ENCODE measurements around the gene SBNO2. TPM values are rescaled to one million over a fixed set of nuclear protein-coding genes. Genes with fewer than 3 reads are reported as not detected.

The SBNO2 gene
- total and polyA plus RNA-seq, 12 donors, result 12.6 to 61.3 (median 16.1) TPM

- Histone ChIP-seq H3K4me3 (no peak overlapping the region), H3K9me3 (peaks cover 0 to 11% (median 0%) of the 10 kb centered on the region in 11 donors), H3K4me1 (peaks cover 19 to 76% (median 64%) of the 10 kb centered on the region in 9 donors), H3K27ac (peak overlapping the region in 4 of 10 donors; percentile 22 to 99 (median 38)), H3K27me3 (no peaks in the 10 kb centered on the region), H3K36me3 (peaks cover 0 to 12% (median 0%) of the 10 kb centered on the region in 9 donors)
- WGBS, 2 donors, result 83 to 90% methylated on average over 7 of the region's 7 CpGs
- DNase-seq, result peak in 1 of 2 donors; percentile 11
- no peak for ATAC-seq
- no peak for TF ChIP-seq CTCF (IDR thresholded peaks at IDR 0.05)
- intact Hi-C loops (cut with DNase I), result loop anchor here in 5 of 10 donors (5.0 to 10.0 kb wide), 4 partner anchors 53 to 75 kb away; partner anchors contain the start of genes ABCA7 (in 4 of the 5), RNU6-2 (in 1 of the 5) and TMEM259 (in 1 of the 5)
These were observed 76.3 kb downstream of the SBNO2 start for GRCh38 chr19:1097810-1098176.

GRCh38 chr19:1094978-1095701, 78.9 kb downstream of the SBNO2 start, which contains the start of gene POLR2E:
TSS of gene POLR2E (minus strand) at chr19:1095375. CDS start at chr19:1095315, 60 bp downstream.
- peak within 1 kb of the TSS; percentile 72 to 98 (median 84) for H3K4me3 ChIP-seq
- peaks cover 0 to 38% (median 14%) of the 10 kb centered on the region in 9 donors for H3K36me3 ChIP-seq
- peak within 1 kb of the TSS in 9 of 10 donors; percentile 58 to 92 (median 86) for H3K27ac ChIP-seq
- intact Hi-C loops (cut with DNase I), result loop anchor here in 7 of 10 donors (2.0 to 10.0 kb wide), 5 partner anchors 50 to 73 kb away; partner anchors contain the start of genes ABCA7 (in 6 of the 7), RNU6-2 (in 1 of the 7) and TMEM259 (in 1 of the 7)
- 0 to 1% methylated on average over 77 to 81 of the region's 81 CpGs for WGBS, 2 donors
- peak; percentile 95 to 98 (median 97) for ATAC-seq
- TF ChIP-seq CTCF (IDR thresholded peaks at IDR 0.05), result no peak
- H3K27me3 ChIP-seq, result no peaks in the 10 kb centered on the region
- peaks cover 0 to 8% (median 0%) of the 10 kb centered on the region in 11 donors for H3K9me3 ChIP-seq
- DNase-seq, result peak; percentile 98 to 99
- peaks cover 5 to 60% (median 38%) of the 10 kb centered on the region in 9 donors for H3K4me1 ChIP-seq

- DNase-seq (no peak), ATAC-seq (no peak)
- intact Hi-C loops (cut with DNase I), result loop anchor here in 5 of 10 donors (2.0 to 10.0 kb wide), 4 partner anchors 50 to 60 kb away; partner anchors contain the start of gene ABCA7 (in 4 of the 5)
- Histone ChIP-seq H3K27me3 (no peaks in the 10 kb centered on the region), H3K4me3 (peak overlapping the region; percentile 72 to 98 (median 84)), H3K9me3 (peaks cover 0 to 3% (median 0%) of the 10 kb centered on the region in 11 donors), H3K36me3 (peaks cover 0 to 44% (median 16%) of the 10 kb centered on the region in 9 donors), H3K4me1 (peaks cover 5 to 55% (median 36%) of the 10 kb centered on the region in 9 donors), H3K27ac (peak overlapping the region in 9 of 10 donors; percentile 58 to 92 (median 86))
- WGBS, 2 donors, result 0 to 1% methylated on average over 16 to 19 of the region's 19 CpGs
- TF ChIP-seq CTCF (IDR thresholded peaks at IDR 0.05), result no peak
These were observed 79.5 kb downstream of the SBNO2 start for GRCh38 chr19:1094655-1094977.

DNA sequence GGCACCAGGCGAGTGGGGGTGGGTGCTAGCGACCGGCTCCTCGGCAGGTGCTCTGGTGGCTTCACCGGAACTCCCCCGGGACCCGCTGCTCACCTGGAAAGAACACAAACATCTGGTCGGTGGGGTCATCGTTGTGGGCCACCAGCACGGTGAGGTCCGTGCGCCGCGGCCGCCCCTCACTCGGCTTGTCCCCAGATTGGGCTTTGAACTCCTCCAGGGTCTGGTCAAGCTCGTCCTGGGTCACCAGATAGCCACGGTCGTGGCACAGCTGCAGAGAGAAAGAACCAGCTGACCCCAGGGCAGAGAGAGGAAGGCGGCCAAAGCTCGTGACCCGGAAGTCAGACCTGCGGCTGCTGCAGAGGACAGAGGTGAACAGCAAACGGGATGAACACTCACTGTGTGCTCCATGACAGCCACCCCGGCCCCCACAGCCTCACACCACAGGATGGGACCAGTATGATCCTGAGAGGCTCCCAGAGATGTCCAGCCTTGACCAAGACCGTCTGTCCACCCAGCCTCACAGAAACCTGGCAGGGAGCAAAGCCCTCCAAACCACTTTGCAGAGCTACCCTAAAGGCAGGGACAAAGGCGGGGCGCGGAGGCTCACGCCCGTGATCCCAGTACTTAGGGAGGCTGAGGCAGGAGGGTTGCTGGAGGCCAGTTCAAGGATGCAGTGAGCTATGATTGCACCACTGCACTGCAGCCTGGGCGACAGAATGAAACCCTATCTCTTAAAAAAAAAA, 80.1 kb downstream of the SBNO2 start:
- intact Hi-C loops (cut with DNase I), result loop anchor here in 5 of 10 donors (2.0 to 10.0 kb wide), 4 partner anchors 49 to 59 kb away; partner anchors contain the start of gene ABCA7 (in 4 of the 5)
- 64 to 68% methylated on average over 32 of the region's 32 CpGs for WGBS, 2 donors
- peaks cover 5 to 51% (median 30%) of the 10 kb centered on the region in 9 donors for H3K4me1 ChIP-seq
- DNase-seq (peak in 1 of 2 donors; percentile 20), ATAC-seq (no peak)
- H3K4me3 ChIP-seq, result peak overlapping the region; percentile 72 to 98 (median 84)
- H3K27ac ChIP-seq, result peak overlapping the region in 5 of 10 donors; percentile 81 to 92 (median 87)
- TF ChIP-seq CTCF (IDR thresholded peaks at IDR 0.05), result no peak
- no peaks in the 10 kb centered on the region for H3K9me3 ChIP-seq
- H3K36me3 ChIP-seq, result peaks cover 0 to 50% (median 22%) of the 10 kb centered on the region in 9 donors
- H3K27me3 ChIP-seq, result no peaks in the 10 kb centered on the region

Measured in heart right ventricle (tissue), 16 donors.